H1 (cell line): ENCODE data around the gene SARNP. TPM values are rescaled to one million over a fixed set of nuclear protein-coding genes. Genes with fewer than 3 reads are reported as not detected.

Experiments
- CTCF ChIA-PET: fragments of 300-600 bp; sonication (Branson Sonifier 250); formaldehyde crosslinking; loops from one replicate; lab custom pipeline; 2021; ENCODE audit not compliant: partially characterized antibody; lab: Charles Lee
- POLR2A ChIA-PET: fragments of 300-600 bp; sonication (Branson Sonifier 250); formaldehyde crosslinking; loops from one replicate; lab custom pipeline; 2021; ENCODE audit warnings: inconsistent platforms; ENCODE audit not compliant: partially characterized antibody; lab: Charles Lee
- DNase-seq, 2 experiments: peaks; one replicate each; pipeline versions ENCODE4 v3.0.0 to v3.0.0-alpha.2; 2010 to 2022; ENCODE audit warnings: low spot score in 2 of 2, low read depth in 1 of 2, mixed read lengths in 1 of 2
- FAIRE-seq: peaks from 2 replicates; lab custom pipeline; 2011; peaks lifted over from hg19 to GRCh38; lab: Jason Lieb, UNC
- H2AFZ ChIP-seq: 2 replicates; pipeline ENCODE4 v1.8.1; 2012; ENCODE audit warnings: low read length, inconsistent platforms
- H2AK5ac ChIP-seq: 2 replicates; pipeline ENCODE4 v1.6.1; 2013; ENCODE audit warnings: low read depth, low read length
- H2BK120ac ChIP-seq: replicated peaks from 2 replicates; pipeline ENCODE3; 2013; ENCODE audit warnings: low read depth, low read length, inconsistent platforms
- H2BK12ac ChIP-seq: 2 replicates; pipeline ENCODE4 v1.6.1; 2013; ENCODE audit warnings: low read depth, low read length
- H2BK15ac ChIP-seq: 2 replicates; pipeline ENCODE4 v1.6.1; 2013; ENCODE audit warnings: low read length
- H2BK20ac ChIP-seq: 2 replicates; pipeline ENCODE4 v1.6.1; 2013; ENCODE audit warnings: low read length
- H2BK5ac ChIP-seq: 2 replicates; pipeline ENCODE4 v1.6.1; 2013; ENCODE audit warnings: low read depth, low read length
- H3K14ac ChIP-seq: 2 replicates; pipeline ENCODE4 v1.6.1; 2013; ENCODE audit warnings: inconsistent platforms; ENCODE audit not compliant: insufficient read length
- H3K18ac ChIP-seq: 2 replicates; pipeline ENCODE4 v1.6.1; 2013; ENCODE audit warnings: low read length; ENCODE audit errors: extremely low read depth
- H3K23ac ChIP-seq: 2 replicates; pipeline ENCODE4 v1.6.1; 2013; ENCODE audit warnings: inconsistent platforms; ENCODE audit not compliant: insufficient read length
- H3K23me2 ChIP-seq: 2 replicates; pipeline ENCODE4 v1.6.1; 2013; ENCODE audit warnings: low read depth, low read length
- H3K27ac ChIP-seq: 2 replicates; pipeline ENCODE4 v1.6.1; 2011; ENCODE audit warnings: low read depth, low read length, inconsistent platforms
- H3K27me3 ChIP-seq, 4 experiments: replicated peaks in 1 of 4; 1 replicate in 1 of 4; 2 replicates in 3 of 4; pipeline versions ENCODE4 v1.6.1 to v1.8.1; 2011 to 2013; ENCODE audit warnings: low read length in 3 of 4, mild to moderate bottlenecking in 3 of 4, inconsistent platforms in 2 of 4, mixed read lengths in 2 of 4, moderate library complexity in 1 of 4; ENCODE audit not compliant: control insufficient read depth in 3 of 4, insufficient read depth in 3 of 4; ENCODE audit errors: extremely low read depth in 1 of 4
- H3K36me3 ChIP-seq, 4 experiments: 2 replicates each; pipeline versions ENCODE4 v1.6.1 to v1.8.1; 2011 to 2013; ENCODE audit warnings: mild to moderate bottlenecking in 4 of 4, low read length in 3 of 4, moderate library complexity in 2 of 4, control low read depth in 1 of 4, inconsistent platforms in 1 of 4; ENCODE audit not compliant: insufficient read depth in 4 of 4, control insufficient read depth in 2 of 4
- H3K4ac ChIP-seq: replicated peaks from 2 replicates; pipeline ENCODE3; 2013; ENCODE audit warnings: low read length, low read depth, mixed read lengths, inconsistent platforms; ENCODE audit not compliant: insufficient read length
- H3K4me1 ChIP-seq, 4 experiments: replicated peaks in 1 of 4; 1 replicate in 1 of 4; 2 replicates in 3 of 4; pipeline versions ENCODE4 v1.6.1 to v1.8.1; 2011 to 2013; ENCODE audit warnings: low read length in 3 of 4, inconsistent platforms in 2 of 4, mixed read lengths in 1 of 4; ENCODE audit not compliant: insufficient read depth in 4 of 4, control insufficient read depth in 3 of 4
- H3K4me2 ChIP-seq, 2 experiments: 2 replicates each; pipeline versions ENCODE4 v1.6.1 to v1.8.1; 2011 to 2013; ENCODE audit warnings: low read depth in 2 of 2, low read length in 2 of 2, control low read depth in 1 of 2, inconsistent platforms in 1 of 2, mild to moderate bottlenecking in 1 of 2; ENCODE audit not compliant: insufficient read depth in 1 of 2
- H3K4me3 ChIP-seq, 4 experiments: fragments of 200-600, 300-600 bp in 1 of 4; sonication (generic), shearing (Covaris generic), sonication (Bioruptor Twin) in 1 of 4; 2 replicates each; pipeline versions ENCODE4 v1.5.1 to v1.8.1; 2011 to 2016; ENCODE audit warnings: low read length in 4 of 4, low read depth in 3 of 4, control low read depth in 2 of 4, inconsistent platforms in 2 of 4, mild to moderate bottlenecking in 2 of 4, mixed read lengths in 1 of 4, moderate library complexity in 1 of 4; ENCODE audit not compliant: insufficient read depth in 2 of 4; ENCODE audit errors: extremely low read depth in 1 of 4
- H3K56ac ChIP-seq: replicated peaks from 2 replicates; pipeline ENCODE3; 2013; ENCODE audit warnings: low read depth, mild to moderate bottlenecking, mixed read lengths, low read length, inconsistent platforms; ENCODE audit not compliant: insufficient read length
- H3K79me1 ChIP-seq: 2 replicates; pipeline ENCODE4 v1.6.1; 2013; ENCODE audit warnings: low read depth, low read length, control low read depth
- H3K79me2 ChIP-seq, 2 experiments: 2 replicates each; pipeline versions ENCODE4 v1.6.1 to v1.8.1; 2012 to 2013; ENCODE audit warnings: low read length in 2 of 2, mild to moderate bottlenecking in 2 of 2, inconsistent platforms in 1 of 2; ENCODE audit not compliant: insufficient read depth in 2 of 2, control insufficient read depth in 1 of 2
- H3K9ac ChIP-seq, 4 experiments: replicated peaks in 1 of 4; 1 replicate in 1 of 4; 2 replicates in 3 of 4; pipeline versions ENCODE4 v1.6.1 to v1.8.1; 2011 to 2013; ENCODE audit warnings: low read depth in 3 of 4, low read length in 3 of 4, control low read depth in 2 of 4, mild to moderate bottlenecking in 2 of 4, moderate library complexity in 2 of 4, inconsistent platforms in 1 of 4; ENCODE audit errors: extremely low read depth in 1 of 4
- H3K9me3 ChIP-seq, 2 experiments: 2 replicates each; pipeline versions ENCODE4 v1.6.1 to v1.8.1; 2012 to 2013; ENCODE audit warnings: mild to moderate bottlenecking in 2 of 2, moderate library complexity in 2 of 2, control low read depth in 1 of 2, inconsistent platforms in 1 of 2, low read depth in 1 of 2, low read length in 1 of 2, mixed read lengths in 1 of 2; ENCODE audit not compliant: insufficient read depth in 2 of 2
- H4K20me1 ChIP-seq, 2 experiments: replicated peaks in 1 of 2; 2 replicates each; pipeline versions ENCODE3 to v1.8.1; 2011 to 2013; ENCODE audit warnings: inconsistent platforms in 2 of 2, low read length in 2 of 2, mild to moderate bottlenecking in 1 of 2; ENCODE audit not compliant: insufficient read depth in 2 of 2, control insufficient read depth in 1 of 2
- H4K5ac ChIP-seq: 2 replicates; pipeline ENCODE4 v1.6.1; 2013; ENCODE audit warnings: low read length, low read depth, mixed read lengths, inconsistent platforms; ENCODE audit not compliant: insufficient read length
- H4K8ac ChIP-seq: 2 replicates; pipeline ENCODE4 v1.8.0; 2013; ENCODE audit warnings: mild to moderate bottlenecking, moderate library complexity, low read length, inconsistent platforms; ENCODE audit not compliant: insufficient read depth; ENCODE audit errors: extremely low read depth
- H4K91ac ChIP-seq: replicated peaks from 2 replicates; pipeline ENCODE3; 2013; ENCODE audit warnings: low read length, mixed read lengths, inconsistent platforms; ENCODE audit not compliant: insufficient read length
- CTBP2 ChIP-seq: IDR thresholded peaks from 2 replicates; pipeline ENCODE4 v1.7.0; 2011; ENCODE audit warnings: borderline replicate concordance, mild to moderate bottlenecking, moderate library complexity, mixed read lengths, low read length; ENCODE audit not compliant: insufficient read depth, insufficient read length
- JUND ChIP-seq: IDR thresholded peaks from 2 replicates; pipeline ENCODE4 v1.6.1; 2011; ENCODE audit warnings: mild to moderate bottlenecking, improper control_type of control experiment, low read length
- KDM1A ChIP-seq: fragments of 200-600, 300-600 bp; sonication (generic); IDR thresholded peaks from 2 replicates; pipeline ENCODE4 v1.7.1; 2016; ENCODE audit warnings: mild to moderate bottlenecking, low read length, borderline replicate concordance
- NRF1 ChIP-seq: IDR thresholded peaks from 2 replicates; pipeline ENCODE4 v1.6.1; 2011; ENCODE audit warnings: mild to moderate bottlenecking, low read depth, low read length, improper control_type of control experiment
- POLR2A ChIP-seq, 2 experiments: IDR thresholded peaks; 1 replicate in 1 of 2; 2 replicates in 1 of 2; pipeline ENCODE4 v1.6.1; 2011; ENCODE audit warnings: low read depth in 2 of 2, low read length in 2 of 2, mild to moderate bottlenecking in 2 of 2; ENCODE audit errors: control extremely low read depth in 1 of 2
- RBBP5 ChIP-seq: IDR thresholded peaks from 2 replicates; pipeline ENCODE4 v1.7.1; 2012; ENCODE audit warnings: low read depth, mild to moderate bottlenecking, inconsistent platforms, low read length, moderate library complexity, borderline replicate concordance
- RFX5 ChIP-seq: IDR thresholded peaks from 2 replicates; pipeline ENCODE4 v1.6.1; 2011; ENCODE audit warnings: low read depth, low read length, improper control_type of control experiment, borderline replicate concordance
- RNF2 ChIP-seq: fragments of 200-900, 300-1000 bp; sonication (generic); IDR thresholded peaks from 2 replicates; pipeline ENCODE4 v1.7.1; 2016; ENCODE audit warnings: borderline replicate concordance, low read depth, mild to moderate bottlenecking, antibody characterized with exemption, low read length; ENCODE audit not compliant: poor library complexity, severe bottlenecking; ENCODE audit errors: missing control alignments
- SAP30 ChIP-seq: fragments of 300-600 bp; sonication (generic); IDR thresholded peaks from 2 replicates; pipeline ENCODE4 v1.7.1; 2012; ENCODE audit warnings: low read length, moderate library complexity, mild to moderate bottlenecking, inconsistent platforms; ENCODE audit not compliant: insufficient read depth, insufficient replicate concordance
- SIN3A ChIP-seq, 2 experiments: IDR thresholded peaks in 1 of 2; conservative IDR thresholded peaks in 1 of 2; 2 replicates each; pipeline ENCODE4 v1.6.1; 2011 to 2012; ENCODE audit warnings: low read length in 2 of 2, improper control_type of control experiment in 1 of 2, low read depth in 1 of 2, mild to moderate bottlenecking in 1 of 2
- SIRT6 ChIP-seq: IDR thresholded peaks from one replicate; pipeline ENCODE4 v1.7.1; 2012; ENCODE audit warnings: low read length, inconsistent platforms
- TAF1 ChIP-seq: IDR thresholded peaks from 2 replicates; pipeline ENCODE4 v1.6.1; 2011; ENCODE audit warnings: mild to moderate bottlenecking, low read depth, low read length
- TAF7 ChIP-seq: optimal IDR thresholded peaks from 2 replicates; pipeline ENCODE3; 2011; ENCODE audit warnings: low read depth, mild to moderate bottlenecking, inconsistent platforms, low read length, moderate library complexity, borderline replicate concordance
- YY1 ChIP-seq: IDR thresholded peaks from 2 replicates; pipeline ENCODE4 v1.6.1; 2011; ENCODE audit warnings: low read depth, mild to moderate bottlenecking, low read length
- WGBS, 2 experiments: shearing (Covaris generic) in 1 of 2; methylation state at CpG; one replicate each; pipeline versions ENCODE4 v1.1.6 to v1.1.7; 2013 to 2015; ENCODE audit warnings: low lambda C conversion rate in 2 of 2, mixed read lengths in 2 of 2, inconsistent platforms in 1 of 2, low coverage in 1 of 2, missing lambda C conversion rate in 1 of 2; ENCODE audit not compliant: insufficient replicate concordance in 2 of 2, insufficient coverage in 1 of 2, insufficient read length in 1 of 2; ENCODE audit errors: extremely low coverage in 1 of 2, missing lambda C conversion rate in 1 of 2; 5-methylcytosine and 5-hydroxymethylcytosine counted together
- polyA plus RNA-seq, 7 experiments: library from polyadenylated mRNA; depleted of rRNA in 3 of 7; stranded (reverse) in 5 of 7; unstranded in 2 of 7; fragments of >200 nt in 5 of 7; fragments of 200-250 nt in 2 of 7; gene quantifications; 1 replicate in 5 of 7; 2 replicates in 1 of 7; 4 replicates in 1 of 7; pipeline versions ENCODE4 v1.2.1 to v1.2.3, GENCODE V29; 2011 to 2013; ENCODE audit warnings: missing spikeins in 2 of 7, mixed read lengths in 2 of 7
- total RNA-seq: library from RNA; stranded (reverse); fragmentation: NEBNext Ultra II Directional; extraction: Animal tissue kit (Norgen Biotek cat#: 25700); gene quantifications from 2 replicates; pipeline ENCODE4 v1.2.1, GENCODE V29; 2021

The SARNP gene
- total and polyA plus RNA-seq, 2 of the 8 experiments (the other 6 are each of a cell fraction or from before 2014, with no cell fraction given) = 114 to 226 TPM

- Histone ChIP-seq H3K4ac (no peak overlapping the region), H2BK120ac (no peak overlapping the region), H3K36me3 (peaks cover 2 to 60% (median 15%) of the 10 kb centered on the region in 4 experiments), H3K18ac (no peak overlapping the region), H3K4me3 (no peak overlapping the region), H3K14ac (no peak overlapping the region), H3K4me2 (no peak overlapping the region), H3K79me1 (no peaks in the 10 kb centered on the region), H3K9ac (no peak overlapping the region), H4K8ac (no peak overlapping the region), H4K5ac (no peak overlapping the region), H3K23me2 (no peaks in the 10 kb centered on the region; the same call in 1 of the 2 replicates), H2BK15ac (no peak overlapping the region), H3K4me1 (no peaks in the 10 kb centered on the region), H3K79me2 (no peaks in the 10 kb centered on the region), H3K27me3 (no peaks in the 10 kb centered on the region), H2BK5ac (no peak overlapping the region), H2BK20ac (no peak overlapping the region), H2AFZ (no peak overlapping the region), H3K9me3 (no peaks in the 10 kb centered on the region), H4K91ac (no peak overlapping the region), H3K23ac (no peak overlapping the region), H3K56ac (no peak overlapping the region), H2BK12ac (no peak overlapping the region), H4K20me1 (peaks cover 0 to 3% of the 10 kb centered on the region in 2 experiments), H2AK5ac (no peak overlapping the region), H3K27ac (no peak overlapping the region)
- 94% methylated on average over 3 of the region's 3 CpGs; no CpG with 5 or more reads in 1 of the 2 experiments for whole genome bisulfite sequencing, 2 experiments
- DNase-seq = no peak
- no peak for FAIRE-seq
- ChIA-PET POLR2A (interaction anchor here (0.8 to 46.5 kb wide), 3 partner anchors 9 to 34 kb away, joined by 3 to 809 read pairs (median 23); partner anchors contain the start of genes CD63 and GDF11), CTCF (interaction anchor here (0.8 to 3.1 kb wide), 5 partner anchors 9 to 40 kb away, joined by 3 to 17 read pairs (median 3); no protein-coding TSS in a partner anchor)
- TF ChIP-seq CTBP2 = no peak
- TF ChIP-seq SIRT6 = no peak
- no peak for TF ChIP-seq RNF2
- TF ChIP-seq SIN3A (conservative IDR thresholded peaks at IDR 0.05 in 1 of 2, IDR thresholded peaks at IDR 0.05 in 1 of 2; ENCODE audit: low read depth in 1 of 2, low read length in 2 of 2) = no peak
- no peak for TF ChIP-seq SAP30
- no peak for TF ChIP-seq JUND
- no peak for TF ChIP-seq YY1
- no peak for TF ChIP-seq RFX5
- no peak for TF ChIP-seq TAF1
- no peak for TF ChIP-seq TAF7
- no peak for TF ChIP-seq POLR2A (IDR thresholded peaks at IDR 0.05; ENCODE audit: control extremely low read depth in 1 of 2, low read depth in 2 of 2, low read length in 2 of 2)
- TF ChIP-seq RBBP5 = no peak
- no peak for TF ChIP-seq KDM1A
- no peak for TF ChIP-seq NRF1
Observed at GRCh38 chr12:55777856-55778255, 39.7 kb downstream of the SARNP start.
